HG03159 (cell line): ENCODE data around the gene TRMT61B.

ENCODE experiments used
- ATAC-seq: cut with Tn5 transposase; IDR thresholded peaks from one replicate; pipeline ENCODE4 v1.9.1; 2021; ENCODE audit warnings: mild to moderate bottlenecking, moderate library complexity; ENCODE audit not compliant: unreplicated experiment

The TRMT61B gene

DNA sequence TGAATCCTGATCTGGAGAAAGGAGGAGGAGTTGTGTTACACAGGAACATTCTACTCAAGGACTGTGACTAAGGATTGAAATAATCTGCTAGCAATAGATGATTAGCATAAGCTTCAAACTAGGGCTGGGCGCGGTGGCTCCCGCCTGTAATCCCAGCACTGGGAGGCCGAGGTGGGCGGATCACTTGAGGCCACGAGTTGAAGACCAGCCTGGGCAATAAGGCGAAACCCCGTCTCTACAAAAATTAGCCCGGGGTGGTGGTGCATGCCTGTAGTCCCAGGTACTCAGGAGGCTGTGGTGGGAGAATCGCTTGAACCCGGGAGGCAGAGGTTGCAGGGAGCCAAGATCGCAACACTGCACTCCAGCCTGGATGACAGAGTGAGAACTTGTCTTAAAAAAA, 1.5 kb downstream of the TRMT61B start:
- ATAC-seq = no peak

DNA sequence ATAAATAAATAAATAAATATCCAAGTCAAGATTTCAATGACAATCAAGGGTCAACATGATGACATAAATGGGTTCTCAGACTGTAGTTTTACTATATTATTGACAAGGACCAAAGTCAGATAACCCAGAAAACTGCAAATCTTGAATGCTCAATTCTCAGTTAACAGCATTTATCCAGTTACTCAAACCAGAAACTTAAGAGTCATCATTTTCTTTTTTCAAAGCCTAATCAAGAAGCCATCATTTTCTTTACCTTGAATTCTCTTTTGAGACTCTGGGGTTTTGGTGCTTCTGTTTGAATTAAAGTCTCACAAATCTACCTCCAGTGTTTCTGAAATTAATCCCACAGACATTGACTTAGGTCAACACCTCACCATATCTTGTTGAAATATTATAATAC, 14.1 kb downstream of the TRMT61B start:
- ATAC-seq = no peak

DNA sequence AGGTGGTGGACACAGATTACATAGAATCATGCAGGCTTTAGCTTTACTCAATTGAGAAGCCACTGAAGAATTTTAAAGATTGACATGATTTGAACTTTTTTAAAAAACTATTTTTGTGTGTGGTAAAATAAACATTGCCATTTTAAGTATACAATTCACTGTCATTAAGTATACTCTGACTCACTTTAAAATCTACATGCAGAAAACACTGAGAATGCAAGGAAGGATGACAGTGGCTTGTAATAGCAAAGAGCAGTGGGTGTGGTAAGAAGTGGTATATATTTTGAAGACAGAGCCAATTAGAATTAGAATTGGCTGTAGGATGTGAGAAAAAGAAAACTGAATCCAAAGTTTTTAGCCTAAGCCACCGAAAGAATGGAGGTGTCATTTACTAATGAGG, 14.9 kb downstream of the TRMT61B start:
- ATAC-seq = no peak

DNA sequence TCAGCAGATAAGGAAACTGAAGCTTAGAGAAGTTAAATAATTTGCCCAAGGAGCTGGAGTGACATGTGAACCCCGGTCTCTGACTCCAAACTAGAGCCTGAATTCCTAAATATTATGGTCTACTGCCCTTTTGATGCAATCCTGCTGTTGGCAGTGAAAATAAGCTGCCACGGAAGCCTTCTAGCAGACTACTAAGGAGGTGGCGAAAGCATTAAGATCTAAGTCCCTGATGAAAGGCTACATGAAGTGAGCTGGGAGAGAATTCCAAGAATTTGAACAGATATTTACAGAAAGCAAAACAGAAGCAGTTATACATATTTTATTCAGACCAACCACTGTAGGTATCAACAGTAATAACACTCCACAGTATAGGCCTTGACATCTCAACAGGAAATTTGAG, 28.1 kb downstream of the TRMT61B start:
- ATAC-seq = no peak

DNA sequence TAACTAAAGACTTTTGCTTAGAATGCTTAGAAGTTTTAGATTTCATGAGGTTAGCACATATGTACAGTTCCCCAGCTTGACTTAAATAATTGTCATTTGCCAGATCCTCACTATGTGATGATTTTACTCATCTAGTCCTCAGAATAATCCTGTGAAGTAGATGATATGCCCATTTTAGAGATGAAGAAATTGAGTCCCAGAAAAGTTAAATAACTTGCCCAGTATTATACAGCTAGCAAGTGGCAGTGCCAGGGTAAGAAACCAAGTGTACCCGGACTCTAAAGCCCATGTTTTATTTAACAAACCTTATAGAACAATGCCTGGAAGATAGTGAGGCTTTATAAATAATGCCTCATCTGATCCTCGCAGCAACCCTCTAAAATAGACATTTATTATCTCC, 31.1 kb downstream of the TRMT61B start:
- ATAC-seq = no peak

DNA sequence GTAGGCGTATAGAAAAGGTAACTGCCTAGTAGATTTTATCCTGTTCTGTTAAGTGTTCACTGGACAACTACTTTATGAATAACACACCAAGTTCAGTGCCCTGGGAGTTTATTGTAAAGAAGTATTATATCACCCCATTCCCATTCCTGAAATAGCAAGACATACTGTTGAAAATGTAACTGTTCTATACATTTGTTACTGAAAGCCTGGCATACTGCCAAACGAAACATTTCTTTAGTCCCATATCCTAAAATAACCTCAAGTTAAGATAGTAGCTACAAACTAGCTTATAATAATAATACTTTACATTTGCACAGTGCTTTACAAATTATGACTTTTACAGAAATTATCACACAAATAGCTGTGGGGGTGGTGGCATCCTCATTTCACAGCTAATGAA, 34.3 kb downstream of the TRMT61B start:
- no peak for ATAC-seq

DNA sequence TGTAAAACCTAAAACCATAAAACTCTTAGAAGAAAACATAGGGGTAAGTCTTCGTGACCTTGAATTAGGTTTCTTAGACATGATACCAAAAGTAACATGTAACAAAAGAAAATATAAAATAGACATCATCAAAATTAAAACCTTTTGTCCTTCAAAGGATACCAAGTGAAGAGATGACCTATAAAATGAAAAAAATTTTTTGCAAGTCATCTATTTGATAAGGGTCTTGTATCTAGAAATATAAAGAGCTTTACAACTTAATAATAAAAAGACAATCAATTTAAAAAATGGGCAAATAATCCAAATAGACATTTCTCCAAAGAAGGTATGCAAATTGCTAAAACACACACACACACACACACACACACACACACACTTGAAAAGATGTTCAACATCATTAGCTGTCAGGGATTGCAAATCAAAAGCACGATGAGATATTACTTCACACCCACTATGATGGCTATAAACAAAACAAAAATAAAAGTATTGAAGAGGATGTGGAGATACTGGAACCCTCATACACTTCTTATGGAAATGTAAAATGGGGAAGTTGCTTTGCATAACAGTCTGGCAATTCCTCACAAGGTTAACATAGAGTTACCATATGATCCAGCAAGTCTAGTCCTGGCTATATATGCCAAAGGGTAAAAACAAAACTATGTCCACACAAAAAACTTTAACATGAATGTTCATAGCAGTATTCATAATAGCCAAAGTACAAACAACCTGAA, 36.2 kb downstream of the TRMT61B start:
- ATAC-seq = no peak

DNA sequence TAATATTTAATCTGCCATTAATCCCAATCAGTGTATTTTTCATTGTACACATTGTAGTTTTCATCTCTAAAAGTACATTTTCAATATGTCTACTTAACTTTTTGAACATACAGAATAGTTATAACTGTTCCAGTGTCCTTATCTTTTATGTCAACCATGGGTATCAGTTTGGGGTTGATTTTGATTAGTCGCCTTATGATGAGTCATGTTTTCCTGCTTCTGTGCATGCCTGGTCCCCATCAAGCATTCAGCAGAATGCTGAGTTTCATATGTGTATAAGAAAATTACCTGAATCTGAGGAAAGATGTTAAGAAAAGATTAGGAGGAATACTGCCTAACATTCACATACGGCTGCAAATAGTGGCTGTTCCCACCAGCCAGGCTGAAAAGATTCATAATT, 41.7 kb downstream of the TRMT61B start:
- ATAC-seq = no peak

DNA sequence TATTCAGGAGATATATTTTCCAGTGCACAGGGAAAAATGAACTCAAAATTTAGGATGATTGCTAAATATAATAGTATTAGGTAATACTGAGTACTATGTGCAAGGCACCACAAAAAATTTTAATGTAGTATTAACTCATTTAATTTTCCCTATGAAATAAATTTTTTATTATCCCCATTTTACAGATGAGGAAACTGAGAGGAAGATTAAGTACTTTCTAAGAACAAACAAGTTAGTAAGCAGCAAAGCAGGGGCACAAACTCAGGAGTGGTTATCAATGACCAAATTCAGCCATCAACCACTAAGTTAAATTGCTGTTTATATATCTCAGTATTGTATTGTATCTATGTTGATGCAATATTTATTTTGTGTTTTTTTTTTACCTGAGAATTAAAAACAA, 45.2 kb downstream of the TRMT61B start:
- no peak for ATAC-seq

DNA sequence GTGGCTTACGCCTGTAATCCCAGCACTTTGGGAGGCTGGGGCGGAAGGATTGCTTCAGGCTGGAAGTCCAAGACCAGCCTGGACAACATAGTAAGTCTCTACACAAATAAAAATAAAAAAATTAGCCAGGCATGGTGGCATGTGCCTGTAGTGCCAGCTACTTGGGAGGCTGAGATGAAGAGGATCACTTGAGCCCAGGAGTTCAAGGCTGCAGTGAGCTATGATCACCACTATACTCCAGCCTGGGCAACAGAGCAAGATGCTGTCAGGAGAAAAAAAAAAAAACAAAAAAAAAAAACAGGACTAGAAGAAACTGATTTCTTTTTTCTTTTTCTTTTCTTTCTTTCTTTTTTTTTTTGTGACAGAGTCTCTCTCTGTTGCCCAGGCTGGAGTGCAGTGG, 45.9 kb downstream of the TRMT61B start:
- no peak for ATAC-seq

DNA sequence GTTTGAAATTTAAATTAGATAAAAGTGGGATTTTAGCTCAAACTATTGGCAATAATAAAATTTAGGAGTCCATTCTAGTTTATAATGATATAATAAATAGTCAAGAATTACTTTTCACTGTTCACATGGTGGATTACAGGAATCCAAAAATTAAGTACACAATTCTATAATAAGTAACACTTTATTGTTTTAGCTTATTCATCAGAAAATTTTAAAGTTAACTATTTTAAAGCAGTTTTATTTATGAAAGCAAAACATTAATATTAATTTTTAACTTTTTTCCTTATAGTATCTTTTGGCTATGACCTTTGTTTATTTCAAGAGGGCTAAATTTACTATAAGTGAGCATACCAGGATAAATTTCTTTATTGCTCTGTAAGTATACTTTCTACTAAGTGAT, 48.1 kb downstream of the TRMT61B start:
- no peak for ATAC-seq

DNA sequence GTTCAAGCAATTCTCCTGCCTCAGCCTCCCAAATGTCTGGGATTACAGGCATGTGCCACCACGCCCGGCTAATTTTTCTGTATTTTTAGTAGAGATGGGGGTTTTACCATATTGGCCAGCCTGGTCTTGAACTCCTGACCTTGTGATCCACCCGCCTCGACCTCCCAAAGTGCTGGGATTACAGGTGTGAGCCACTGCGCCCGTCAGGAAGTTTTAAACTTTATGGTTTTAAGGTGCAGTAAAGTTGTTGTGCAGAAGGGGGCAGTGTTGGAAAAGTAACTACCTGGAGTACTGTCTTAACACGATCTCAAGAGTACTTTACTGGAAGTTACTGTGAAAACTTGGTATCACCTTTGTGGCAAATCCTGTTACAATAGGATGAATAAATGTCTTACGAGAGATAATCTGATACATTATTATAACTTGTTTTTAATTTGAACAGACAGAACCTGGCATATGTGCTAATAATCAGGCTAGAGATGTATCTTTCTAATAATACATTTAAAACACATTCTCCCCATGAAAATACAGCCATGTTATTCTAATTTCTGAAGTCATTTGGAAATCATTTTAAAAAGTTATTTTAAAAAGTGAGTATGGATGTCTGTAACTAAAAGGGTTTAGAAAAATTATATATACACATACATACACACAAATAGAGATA, 48.7 kb downstream of the TRMT61B start:
- no peak for ATAC-seq

DNA sequence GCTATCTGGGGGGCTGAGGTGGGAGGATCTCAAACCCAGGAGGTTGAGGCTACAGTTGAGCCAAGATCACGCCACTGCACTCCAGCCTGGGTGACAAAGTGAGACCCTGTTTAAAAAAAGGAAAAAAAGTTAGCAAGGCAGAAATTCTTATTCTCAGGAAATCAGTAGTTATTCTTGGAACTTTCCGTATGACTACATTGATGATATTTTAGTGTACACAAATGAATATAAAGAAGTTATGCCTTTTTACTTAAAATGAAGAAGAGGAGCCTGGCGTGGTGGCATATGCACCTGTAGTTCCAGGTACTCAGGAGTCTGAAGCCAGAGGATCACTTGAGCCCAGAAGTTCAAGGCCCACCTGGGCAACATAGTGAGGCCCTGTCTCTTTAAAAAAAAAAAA, 52.1 kb downstream of the TRMT61B start:
- no peak for ATAC-seq

DNA sequence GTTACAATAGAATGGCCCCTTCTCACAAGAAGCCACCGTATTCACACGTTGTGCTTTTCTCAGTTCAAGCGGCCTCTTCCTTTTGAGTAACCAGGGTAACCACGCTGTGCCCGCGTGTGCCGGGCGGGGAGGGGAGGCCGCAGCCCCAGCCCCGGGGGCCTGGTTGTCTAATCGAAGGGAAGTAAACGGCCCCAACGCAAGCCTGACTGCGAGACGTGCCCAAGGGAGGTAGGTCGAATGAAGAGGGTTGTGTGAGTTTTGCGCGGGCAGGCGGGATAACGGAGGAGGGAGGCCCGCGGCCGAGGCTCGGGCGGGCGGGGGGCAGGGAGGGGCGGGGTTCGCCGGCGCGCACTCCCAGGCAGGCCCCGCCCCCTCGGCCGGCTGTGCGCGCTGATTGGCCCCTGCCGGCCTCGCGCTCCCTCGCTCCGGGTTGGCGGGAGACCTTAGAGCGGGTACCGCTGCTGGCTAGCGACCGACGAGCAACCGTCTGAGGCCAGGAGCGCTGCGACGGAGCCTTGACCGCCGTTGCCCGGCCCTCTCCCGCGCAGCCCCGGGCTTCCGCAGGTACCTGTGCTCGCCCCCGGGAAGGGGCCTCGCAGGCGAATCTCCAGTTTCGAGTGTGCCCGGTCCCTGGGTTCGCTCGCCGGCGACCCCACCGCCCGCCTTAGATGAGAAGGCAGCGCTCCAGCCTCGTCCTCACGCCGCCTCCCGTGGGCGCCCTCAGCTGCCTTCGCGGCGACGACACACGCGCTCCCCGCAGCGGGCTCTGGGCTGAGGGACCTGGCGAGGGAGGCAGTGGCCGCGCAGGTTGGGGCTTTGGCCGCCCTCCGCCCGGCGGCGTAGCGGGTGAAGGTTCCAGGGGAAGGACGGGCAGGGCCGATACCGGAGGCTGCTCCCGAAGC, 59.5 kb downstream of the TRMT61B start, which contains the start of gene SPDYA:
TSS of gene SPDYA (plus strand) at position 451 of the 902 bp plus-strand sequence. CDS start 5,181 bp downstream, outside the sequence.
- peak; percentile 83 for ATAC-seq

DNA sequence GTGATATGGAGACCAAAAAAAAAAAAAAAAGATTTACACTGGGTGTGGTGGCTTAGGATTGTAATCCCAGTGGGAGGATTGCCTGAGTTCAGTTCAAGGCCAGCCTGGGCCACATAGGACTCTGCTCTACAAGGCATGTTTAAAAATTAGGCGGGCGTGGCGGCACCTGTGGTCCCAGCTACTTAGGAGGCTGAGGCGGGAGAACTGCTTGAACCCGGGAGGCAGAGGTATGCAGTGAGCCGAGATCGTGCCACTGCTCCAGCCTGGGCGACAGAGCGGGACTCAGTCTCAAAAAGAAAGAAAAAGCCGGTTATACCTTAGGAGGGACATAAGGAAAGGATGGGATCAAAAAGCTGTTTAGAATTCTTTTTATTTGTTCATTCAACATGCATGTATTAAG, 60.2 kb downstream of the TRMT61B start:
- ATAC-seq = no peak

DNA sequence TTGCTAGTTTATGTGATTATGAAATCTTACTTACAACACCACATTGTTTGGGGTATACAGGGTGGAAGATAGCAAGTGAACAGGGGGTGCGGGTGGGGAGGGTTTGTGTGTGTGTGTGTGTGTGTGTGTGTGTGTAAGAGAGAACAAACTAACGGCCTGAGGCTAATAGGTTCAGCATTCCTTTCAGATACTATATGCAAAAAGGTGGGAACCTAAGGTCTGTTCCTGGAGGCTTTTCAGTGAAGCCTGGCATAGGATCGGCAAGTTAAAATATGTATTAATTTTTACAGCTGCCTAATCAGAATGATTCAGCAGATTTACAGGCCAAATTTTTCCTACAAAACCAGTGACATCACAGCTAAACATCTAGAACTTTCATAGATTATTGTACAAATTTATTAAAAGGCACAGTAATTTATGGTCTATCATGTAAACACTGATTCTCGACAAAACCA, 67.1 kb downstream of the TRMT61B start:
- ATAC-seq = no peak

DNA sequence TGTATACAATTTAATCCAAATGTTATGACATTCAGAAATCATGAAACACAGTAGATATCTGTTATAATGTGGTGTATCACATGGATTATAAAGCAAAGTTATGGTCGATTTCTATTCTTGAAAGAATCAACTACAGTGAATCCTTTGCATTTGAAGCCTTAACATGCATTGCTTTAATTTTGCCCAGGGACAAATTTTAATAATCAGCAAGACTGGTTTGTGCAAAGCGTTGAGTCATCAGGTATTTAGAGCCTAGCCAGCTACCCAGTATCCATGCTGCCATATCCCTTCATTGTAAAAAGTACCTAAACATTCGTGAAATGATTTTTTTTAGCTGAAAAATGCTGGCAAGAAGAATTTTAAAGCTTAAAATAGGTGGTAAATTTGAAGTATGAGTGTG, 68.4 kb downstream of the TRMT61B start:
- ATAC-seq = no peak
